DND-41 (cell line): Measurements from ENCODE around the gene PPP1R1C.

Source experiments
- ATAC-seq: fragments of 200-7000 bp; cut with Tn5 transposase; 3 replicates; pipeline ENCODE4 v1.9.1; 2021; ENCODE audit warnings: low read depth; ENCODE audit not compliant: insufficient read depth
- DNase-seq: peaks from one replicate; pipeline ENCODE4 v3.0.0-alpha.2; 2020
- H2AFZ ChIP-seq: 2 replicates; pipeline ENCODE4 v1.6.0; 2012; ENCODE audit warnings: low read depth, low read length
- H3K27ac ChIP-seq: 2 replicates; pipeline ENCODE4 v1.5.1; 2012; ENCODE audit warnings: low read length, inconsistent platforms
- H3K27me3 ChIP-seq: fragments of 200-600 bp; sonication (generic); 2 replicates; pipeline ENCODE4 v1.6.0; 2012; ENCODE audit warnings: low read length, mild to moderate bottlenecking, inconsistent platforms; ENCODE audit not compliant: insufficient read depth, poor library complexity
- H3K36me3 ChIP-seq: 2 replicates; pipeline ENCODE4 v1.5.1; 2012; ENCODE audit warnings: low read length, inconsistent platforms; ENCODE audit not compliant: insufficient read depth
- H3K4me1 ChIP-seq: 2 replicates; pipeline ENCODE4 v1.5.1; 2012; ENCODE audit warnings: mild to moderate bottlenecking, low read length; ENCODE audit not compliant: insufficient read depth
- H3K4me2 ChIP-seq: 2 replicates; pipeline ENCODE4 v1.6.0; 2012; ENCODE audit warnings: mild to moderate bottlenecking, moderate library complexity, low read length, inconsistent platforms; ENCODE audit not compliant: insufficient read depth
- H3K4me3 ChIP-seq, 2 experiments: fragments of 200-600 bp in 1 of 2; shearing (Covaris generic) in 1 of 2; 2 replicates each; pipeline ENCODE4 v1.5.1; 2012 to 2016; ENCODE audit warnings: inconsistent platforms in 2 of 2, low read length in 2 of 2, mild to moderate bottlenecking in 2 of 2, low read depth in 1 of 2, moderate library complexity in 1 of 2
- H3K79me2 ChIP-seq: 2 replicates; pipeline ENCODE4 v1.6.0; 2012; ENCODE audit warnings: low read length, inconsistent platforms; ENCODE audit not compliant: insufficient read depth
- H3K9ac ChIP-seq: 2 replicates; pipeline ENCODE4 v1.6.0; 2012; ENCODE audit warnings: low read depth, mild to moderate bottlenecking, inconsistent platforms, low read length, moderate library complexity
- H3K9me3 ChIP-seq: 2 replicates; pipeline ENCODE4 v1.5.1; 2012; ENCODE audit warnings: low read length, moderate library complexity, mild to moderate bottlenecking, inconsistent platforms; ENCODE audit not compliant: insufficient read depth, severe bottlenecking
- H4K20me1 ChIP-seq: 2 replicates; pipeline ENCODE4 v1.6.0; 2012; ENCODE audit warnings: low read length; ENCODE audit not compliant: insufficient read depth
- CTCF ChIP-seq: IDR thresholded peaks from 2 replicates; pipeline ENCODE4 v1.5.1; 2012; ENCODE audit warnings: borderline replicate concordance, low read length, moderate library complexity, mild to moderate bottlenecking; ENCODE audit not compliant: poor library complexity, severe bottlenecking; ENCODE audit errors: extremely low read depth
- EZH2 ChIP-seq: IDR thresholded peaks from 3 replicates; pipeline ENCODE4 v1.6.1; 2012; ENCODE audit warnings: borderline replicate concordance, low read depth, mild to moderate bottlenecking, moderate library complexity, low read length, inconsistent platforms; ENCODE audit not compliant: severe bottlenecking

The PPP1R1C gene

GRCh38 chr2:182038576-182038975 lies 52.9 kb downstream of the PPP1R1C start:
- no peaks in the 10 kb centered on the region for H3K27me3 ChIP-seq
- H2AFZ ChIP-seq = no peak overlapping the region
- no peak overlapping the region for H3K27ac ChIP-seq
- no peak overlapping the region for H3K9ac ChIP-seq
- H4K20me1 ChIP-seq = no peaks in the 10 kb centered on the region
- TF ChIP-seq CTCF = no peak
- TF ChIP-seq EZH2 = no peak
- ATAC-seq = no peak
- no peaks in the 10 kb centered on the region for H3K79me2 ChIP-seq
- no peaks in the 10 kb centered on the region for H3K4me1 ChIP-seq
- H3K9me3 ChIP-seq = no peaks in the 10 kb centered on the region
- H3K4me2 ChIP-seq = no peak overlapping the region
- H3K4me3 ChIP-seq = no peak overlapping the region
- DNase-seq = no peak
- H3K36me3 ChIP-seq = no peaks in the 10 kb centered on the region

GRCh38 chr2:182043021-182043420 lies 57.4 kb downstream of the PPP1R1C start:
- H3K79me2 ChIP-seq = no peaks in the 10 kb centered on the region
- H3K4me3 ChIP-seq = no peak overlapping the region
- H4K20me1 ChIP-seq = no peaks in the 10 kb centered on the region
- DNase-seq (no peak), ATAC-seq (no peak)
- no peak overlapping the region for H2AFZ ChIP-seq
- no peak overlapping the region for H3K27ac ChIP-seq
- H3K27me3 ChIP-seq = no peaks in the 10 kb centered on the region
- TF ChIP-seq EZH2 (no peak), CTCF (no peak)
- no peaks in the 10 kb centered on the region for H3K9me3 ChIP-seq
- H3K9ac ChIP-seq = no peak overlapping the region
- H3K36me3 ChIP-seq = no peaks in the 10 kb centered on the region
- H3K4me2 ChIP-seq = no peak overlapping the region
- H3K4me1 ChIP-seq = no peaks in the 10 kb centered on the region

- H3K27me3 ChIP-seq = no peaks in the 10 kb centered on the region
- DNase-seq (no peak), ATAC-seq (no peak)
- no peaks in the 10 kb centered on the region for H3K9me3 ChIP-seq
- no peak overlapping the region for H3K4me3 ChIP-seq
- no peak for TF ChIP-seq EZH2
- TF ChIP-seq CTCF = no peak
- H3K36me3 ChIP-seq = no peaks in the 10 kb centered on the region
- no peaks in the 10 kb centered on the region for H3K4me1 ChIP-seq
- no peak overlapping the region for H2AFZ ChIP-seq
- H3K79me2 ChIP-seq = no peaks in the 10 kb centered on the region
- no peaks in the 10 kb centered on the region for H4K20me1 ChIP-seq
- H3K4me2 ChIP-seq = no peak overlapping the region
- H3K9ac ChIP-seq = no peak overlapping the region
- no peak overlapping the region for H3K27ac ChIP-seq
Measured at GRCh38 chr2:182043861-182044260, 58.2 kb downstream of the PPP1R1C start.

GRCh38 chr2:182047544-182047943 lies 61.9 kb downstream of the PPP1R1C start:
- no peaks in the 10 kb centered on the region for H4K20me1 ChIP-seq
- no peak overlapping the region for H3K27ac ChIP-seq
- H3K36me3 ChIP-seq = no peaks in the 10 kb centered on the region
- H3K79me2 ChIP-seq = no peaks in the 10 kb centered on the region
- H3K9me3 ChIP-seq = no peaks in the 10 kb centered on the region
- DNase-seq (no peak), ATAC-seq (no peak)
- TF ChIP-seq CTCF (no peak), EZH2 (no peak)
- no peak overlapping the region for H3K9ac ChIP-seq
- H3K4me1 ChIP-seq = no peaks in the 10 kb centered on the region
- no peak overlapping the region for H3K4me3 ChIP-seq
- H3K27me3 ChIP-seq = no peaks in the 10 kb centered on the region
- H2AFZ ChIP-seq = no peak overlapping the region
- H3K4me2 ChIP-seq = no peak overlapping the region
